Natural killer cell (primary cell): ENCODE measurements around the gene MAN1C1. TPM values are rescaled to one million over a fixed set of nuclear protein-coding genes. Genes with fewer than 3 reads are reported as not detected.

Experiments used
- ATAC-seq, 3 donors: fragments of 150-1000 bp in 2 of 3; fragments of 200-7000 bp in 1 of 3; cut with Tn5 transposase; 1 replicate in 1 of 3; 2 replicates in 2 of 3; pipeline ENCODE4 v1.10.0; 2021; ENCODE audit warnings: mild to moderate bottlenecking in 2 of 3, moderate library complexity in 2 of 3
- DNase-seq, 2 donors: peaks; one replicate each; pipeline versions ENCODE4 v3.0.0 to v3.0.0-alpha.2; 2013 to 2021; ENCODE audit warnings: mixed read lengths in 1 of 2
- H3K27ac ChIP-seq: one replicate; pipeline ENCODE4 v1.5.1; 2013; ENCODE audit warnings: mild to moderate bottlenecking, low read length
- H3K27me3 ChIP-seq: one replicate; pipeline ENCODE4 v1.6.1; 2013; ENCODE audit warnings: low read length; ENCODE audit not compliant: control insufficient read depth, insufficient read depth
- H3K36me3 ChIP-seq: one replicate; pipeline ENCODE4 v1.6.1; 2013; ENCODE audit warnings: low read length; ENCODE audit not compliant: control insufficient read depth, insufficient read depth
- H3K4me1 ChIP-seq: one replicate; pipeline ENCODE4 v1.6.1; 2013; ENCODE audit warnings: low read length; ENCODE audit not compliant: control insufficient read depth, insufficient read depth
- H3K4me3 ChIP-seq: one replicate; pipeline ENCODE4 v1.5.1; 2013; ENCODE audit warnings: low read length
- H3K9me3 ChIP-seq: one replicate; pipeline ENCODE4 v1.6.1; 2013; ENCODE audit warnings: low read length; ENCODE audit not compliant: control insufficient read depth, insufficient read depth
- H3K27ac Mint-ChIP-seq, 2 donors: one replicate each; pipeline ENCODE4 v1.8.0; 2022; ENCODE audit warnings: mild to moderate bottlenecking in 2 of 2, mixed read lengths in 2 of 2, moderate library complexity in 1 of 2
- H3K27me3 Mint-ChIP-seq, 2 donors: one replicate each; pipeline ENCODE4 v1.8.0; 2022; ENCODE audit warnings: low read depth in 2 of 2, mixed read lengths in 2 of 2
- H3K36me3 Mint-ChIP-seq: one replicate; pipeline ENCODE4 v1.8.0; 2022; ENCODE audit warnings: mixed read lengths
- H3K4me1 Mint-ChIP-seq, 2 donors: one replicate each; pipeline ENCODE4 v1.8.0; 2022; ENCODE audit warnings: mixed read lengths in 2 of 2
- H3K4me3 Mint-ChIP-seq: one replicate; pipeline ENCODE4 v1.8.0; 2022; ENCODE audit warnings: mild to moderate bottlenecking, moderate library complexity, mixed read lengths
- H3K9me3 Mint-ChIP-seq, 2 donors: one replicate each; pipeline ENCODE4 v1.8.0; 2022; ENCODE audit warnings: mixed read lengths in 2 of 2
- WGBS: methylation state at CpG from one replicate; pipeline ENCODE4 v1.1.7; 2013; ENCODE audit warnings: missing lambda C conversion rate; ENCODE audit not compliant: insufficient coverage; 5-methylcytosine and 5-hydroxymethylcytosine counted together
- intact Hi-C: fragments of 100-400 bp; cut with micrococcal nuclease; formaldehyde crosslinking; loops from one replicate; pipeline ENCODE4 v1.14.2; 2022
- total RNA-seq, 4 donors: library from RNA; stranded (reverse); fragments of 120-200 nt in 1 of 4; gene quantifications; one replicate each; pipeline versions ENCODE4 v1.2.3 to v1.2.4, GENCODE V29; 2013 to 2022
- TF ChIP-seq, protein P1 (sequence below): fragments of 200-600 bp; IDR thresholded peaks from one replicate; pipeline ENCODE4 v1.8.0; 2022; ENCODE audit warnings: antibody characterized with exemption

Gene MAN1C1
- total RNA-seq, 3 donors from 2014 or later (not counting 1 experiment from before 2014, with no cell fraction given): 3.6 to 7.5 (median 7.1) TPM

DNA sequence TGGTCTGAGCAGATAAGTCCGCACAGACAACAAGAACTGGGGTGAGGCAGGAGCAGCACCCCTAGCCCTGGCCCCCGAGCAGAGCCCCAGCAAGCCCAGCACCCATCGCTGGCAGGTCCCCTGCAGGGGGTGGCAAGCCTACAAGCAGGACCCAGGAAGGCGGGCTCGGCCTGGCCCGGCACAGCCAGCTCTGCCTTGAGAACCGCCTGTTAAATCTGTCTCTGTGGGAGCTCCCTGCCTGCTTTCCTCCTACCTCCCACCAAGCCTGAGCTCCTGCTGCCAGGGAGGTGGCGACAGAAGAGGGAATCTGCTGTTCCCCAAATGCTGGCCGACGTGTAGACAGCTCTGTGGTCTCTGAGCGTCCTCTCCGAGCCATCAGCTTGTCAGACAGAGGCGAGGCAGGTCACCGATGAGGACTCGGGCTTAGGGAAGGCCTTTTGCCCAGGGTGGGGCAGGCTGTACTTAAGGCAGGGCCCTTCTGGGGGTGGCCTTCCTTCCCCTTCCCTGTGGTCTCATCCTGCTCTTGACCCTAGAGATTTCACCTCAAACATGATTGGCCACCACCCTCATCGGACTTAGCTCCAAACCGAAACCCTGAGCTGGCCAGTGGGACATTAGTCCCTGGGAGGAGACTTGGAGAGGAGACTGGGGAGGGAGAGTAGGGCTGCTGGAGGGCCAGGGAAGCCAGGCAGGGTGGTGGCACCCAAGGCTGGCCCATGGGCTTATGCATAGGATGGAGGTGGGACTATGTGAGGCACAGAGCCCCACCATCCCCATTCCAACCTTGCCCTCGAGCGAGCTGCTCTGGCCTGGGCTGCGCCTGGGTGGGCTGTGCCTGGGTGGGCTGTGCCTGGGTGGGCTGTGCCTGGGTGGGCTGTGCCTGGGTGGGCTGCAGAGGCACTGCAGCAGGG, 191.1 kb downstream of the MAN1C1 start:
- Mint-ChIP-seq H3K4me3 (no peak overlapping the region), H3K4me1 (no peaks in the 10 kb centered on the region), H3K27ac (no peak overlapping the region), H3K9me3 (no peaks in the 10 kb centered on the region), H3K36me3 (no peaks in the 10 kb centered on the region), H3K27me3 (no peaks in the 10 kb centered on the region)
- intact Hi-C loops: no loop called here
- WGBS: 97% methylated on average over 17 of the region's 20 CpGs
- no peak overlapping the region for H3K27ac ChIP-seq
- ATAC-seq (no peak), DNase-seq (no peak)
- TF ChIP-seq, protein P1, sequence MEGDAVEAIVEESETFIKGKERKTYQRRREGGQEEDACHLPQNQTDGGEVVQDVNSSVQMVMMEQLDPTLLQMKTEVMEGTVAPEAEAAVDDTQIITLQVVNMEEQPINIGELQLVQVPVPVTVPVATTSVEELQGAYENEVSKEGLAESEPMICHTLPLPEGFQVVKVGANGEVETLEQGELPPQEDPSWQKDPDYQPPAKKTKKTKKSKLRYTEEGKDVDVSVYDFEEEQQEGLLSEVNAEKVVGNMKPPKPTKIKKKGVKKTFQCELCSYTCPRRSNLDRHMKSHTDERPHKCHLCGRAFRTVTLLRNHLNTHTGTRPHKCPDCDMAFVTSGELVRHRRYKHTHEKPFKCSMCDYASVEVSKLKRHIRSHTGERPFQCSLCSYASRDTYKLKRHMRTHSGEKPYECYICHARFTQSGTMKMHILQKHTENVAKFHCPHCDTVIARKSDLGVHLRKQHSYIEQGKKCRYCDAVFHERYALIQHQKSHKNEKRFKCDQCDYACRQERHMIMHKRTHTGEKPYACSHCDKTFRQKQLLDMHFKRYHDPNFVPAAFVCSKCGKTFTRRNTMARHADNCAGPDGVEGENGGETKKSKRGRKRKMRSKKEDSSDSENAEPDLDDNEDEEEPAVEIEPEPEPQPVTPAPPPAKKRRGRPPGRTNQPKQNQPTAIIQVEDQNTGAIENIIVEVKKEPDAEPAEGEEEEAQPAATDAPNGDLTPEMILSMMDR: no peak
- no peak overlapping the region for H3K4me3 ChIP-seq
- peaks cover 15% of the 10 kb centered on the region for H3K4me1 ChIP-seq
- no peaks in the 10 kb centered on the region for H3K36me3 ChIP-seq
- H3K27me3 ChIP-seq: no peaks in the 10 kb centered on the region
- no peaks in the 10 kb centered on the region for H3K9me3 ChIP-seq

GRCh38 chr1:25808481-25809244, 192.1 kb downstream of the MAN1C1 start:
- H3K27me3 Mint-ChIP-seq: no peaks in the 10 kb centered on the region
- intact Hi-C loops: no loop called here
- peaks cover 15% of the 10 kb centered on the region for H3K4me1 ChIP-seq
- TF ChIP-seq, protein P1: no peak
- H3K27me3 ChIP-seq: no peaks in the 10 kb centered on the region
- no peaks in the 10 kb centered on the region for H3K4me1 Mint-ChIP-seq
- no peak overlapping the region for H3K27ac Mint-ChIP-seq
- no peak overlapping the region for H3K4me3 ChIP-seq
- 92% methylated on average over 34 of the region's 34 CpGs for WGBS
- no peaks in the 10 kb centered on the region for H3K36me3 ChIP-seq
- no peak overlapping the region for H3K27ac ChIP-seq
- no peaks in the 10 kb centered on the region for H3K9me3 ChIP-seq
- H3K36me3 Mint-ChIP-seq: no peaks in the 10 kb centered on the region
- DNase-seq (no peak), ATAC-seq (no peak)
- no peaks in the 10 kb centered on the region for H3K9me3 Mint-ChIP-seq
- H3K4me3 Mint-ChIP-seq: no peak overlapping the region

- no peaks in the 10 kb centered on the region for H3K9me3 ChIP-seq
- TF ChIP-seq, protein P1: no peak
- Mint-ChIP-seq H3K4me3 (no peak overlapping the region), H3K27ac (no peak overlapping the region), H3K36me3 (no peaks in the 10 kb centered on the region), H3K27me3 (no peaks in the 10 kb centered on the region), H3K4me1 (no peaks in the 10 kb centered on the region), H3K9me3 (no peaks in the 10 kb centered on the region)
- no peak for ATAC-seq
- 62% methylated on average over 18 of the region's 18 CpGs for WGBS
- no peak overlapping the region for H3K27ac ChIP-seq
- H3K4me3 ChIP-seq: no peak overlapping the region
- no peaks in the 10 kb centered on the region for H3K36me3 ChIP-seq
- peaks cover 15% of the 10 kb centered on the region for H3K4me1 ChIP-seq
- H3K27me3 ChIP-seq: no peaks in the 10 kb centered on the region
- intact Hi-C loops: no loop called here
- DNase-seq: no peak
Measured at GRCh38 chr1:25809283-25809926, 192.8 kb downstream of the MAN1C1 start.
